MM.1S (cell line): ENCODE data around the gene SORCS2.

Experiments
- DNase-seq: peaks from one replicate; pipeline ENCODE4 v3.0.0-alpha.2; 2015
- H2AFZ ChIP-seq: fragments of 300-600 bp; sonication (generic); 2 replicates; pipeline ENCODE4 v1.6.0; 2016; ENCODE audit warnings: antibody characterized with exemption, low read length
- H3F3A ChIP-seq: fragments of 300-600 bp; sonication (generic); 2 replicates; pipeline ENCODE4 v1.6.1; 2016; ENCODE audit warnings: mild to moderate bottlenecking, antibody characterized with exemption, low read length, moderate library complexity, mixed read lengths; ENCODE audit not compliant: insufficient read depth
- H3K27ac ChIP-seq: fragments of 300-600 bp; sonication (generic); 2 replicates; pipeline ENCODE4 v1.5.1; 2016; ENCODE audit warnings: mild to moderate bottlenecking, low read length
- H3K27me3 ChIP-seq: fragments of 300-600 bp; sonication (generic); replicated peaks from 2 replicates; pipeline ENCODE4 v1.6.0; 2016; ENCODE audit warnings: low read length; ENCODE audit not compliant: insufficient read depth
- H3K36me3 ChIP-seq: fragments of 300-600 bp; sonication (generic); replicated peaks from 2 replicates; pipeline ENCODE4 v1.6.1; 2016; ENCODE audit warnings: mild to moderate bottlenecking, low read length, mixed read lengths; ENCODE audit not compliant: insufficient read depth
- H3K4me1 ChIP-seq: fragments of 300-600 bp; sonication (generic); 2 replicates; pipeline ENCODE4 v1.6.1; 2016; ENCODE audit warnings: low read length, mixed read lengths
- H3K4me2 ChIP-seq: fragments of 300-600 bp; sonication (generic); 2 replicates; pipeline ENCODE4 v1.6.0; 2016; ENCODE audit warnings: low read depth, low read length
- H3K4me3 ChIP-seq: fragments of 300-600 bp; sonication (generic); 2 replicates; pipeline ENCODE4 v1.5.1; 2016; ENCODE audit warnings: low read length, mixed read lengths
- H3K79me2 ChIP-seq: fragments of 300-600 bp; sonication (generic); 2 replicates; pipeline ENCODE4 v1.6.1; 2016; ENCODE audit warnings: mixed run types, low read length, mixed read lengths
- H3K9ac ChIP-seq: fragments of 300-600 bp; sonication (generic); 2 replicates; pipeline ENCODE4 v1.6.1; 2016; ENCODE audit warnings: low read length, mixed read lengths
- H3K9me2 ChIP-seq: fragments of 300-600 bp; sonication (generic); replicated peaks from 2 replicates; pipeline ENCODE4 v1.6.1; 2016; ENCODE audit warnings: mild to moderate bottlenecking, low read length, mixed read lengths; ENCODE audit not compliant: insufficient read depth
- H3K9me3 ChIP-seq: fragments of 300-600 bp; sonication (generic); replicated peaks from 2 replicates; pipeline ENCODE4 v1.6.1; 2016; ENCODE audit warnings: mild to moderate bottlenecking, low read length, mixed read lengths; ENCODE audit not compliant: insufficient read depth
- H4K20me1 ChIP-seq: fragments of 300-600 bp; sonication (generic); 2 replicates; pipeline ENCODE4 v1.6.1; 2016; ENCODE audit warnings: mild to moderate bottlenecking, low read length, moderate library complexity, mixed read lengths; ENCODE audit not compliant: insufficient read depth
- EZH2 ChIP-seq: fragments of 300-600 bp; sonication (generic); optimal IDR thresholded peaks from 2 replicates; pipeline ENCODE3; 2017; ENCODE audit warnings: low read depth, mild to moderate bottlenecking, antibody characterized with exemption, low read length, mixed read lengths
- EZH2phosphoT487 ChIP-seq: fragments of 300-600 bp; sonication (generic); IDR thresholded peaks from 2 replicates; pipeline ENCODE4 v1.6.1; 2018; ENCODE audit warnings: antibody characterized with exemption, low read length
- TF ChIP-seq, protein P1 (sequence below): fragments of 300-600 bp; sonication (generic); IDR thresholded peaks from 2 replicates; pipeline ENCODE4 v1.5.1; 2016; ENCODE audit warnings: antibody characterized with exemption, low read length, mixed read lengths

SORCS2 gene

DNA sequence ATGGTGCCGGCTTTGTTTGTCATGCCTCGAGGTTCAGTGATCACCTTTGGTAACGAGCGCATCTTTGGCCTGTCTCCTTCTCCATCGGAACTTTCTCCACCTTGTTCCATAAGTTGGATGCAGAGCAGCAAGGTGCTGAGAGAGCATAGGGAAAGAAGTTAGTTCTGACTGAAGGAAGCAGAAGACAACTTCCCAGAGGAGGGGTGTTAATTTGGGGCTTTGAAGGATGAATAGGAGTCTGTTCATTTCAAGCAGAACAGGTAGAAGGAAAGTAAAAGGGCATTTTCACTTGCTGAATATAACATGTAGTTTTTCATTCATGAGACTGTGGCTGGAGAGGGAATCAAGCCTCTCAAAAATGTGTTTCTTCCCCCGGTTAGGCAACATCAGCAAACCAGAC is 474.4 kb downstream of the SORCS2 start:
- no peaks in the 10 kb centered on the region for H3F3A ChIP-seq
- no peaks in the 10 kb centered on the region for H3K36me3 ChIP-seq
- no peaks in the 10 kb centered on the region for H3K4me1 ChIP-seq
- TF ChIP-seq, protein P1, sequence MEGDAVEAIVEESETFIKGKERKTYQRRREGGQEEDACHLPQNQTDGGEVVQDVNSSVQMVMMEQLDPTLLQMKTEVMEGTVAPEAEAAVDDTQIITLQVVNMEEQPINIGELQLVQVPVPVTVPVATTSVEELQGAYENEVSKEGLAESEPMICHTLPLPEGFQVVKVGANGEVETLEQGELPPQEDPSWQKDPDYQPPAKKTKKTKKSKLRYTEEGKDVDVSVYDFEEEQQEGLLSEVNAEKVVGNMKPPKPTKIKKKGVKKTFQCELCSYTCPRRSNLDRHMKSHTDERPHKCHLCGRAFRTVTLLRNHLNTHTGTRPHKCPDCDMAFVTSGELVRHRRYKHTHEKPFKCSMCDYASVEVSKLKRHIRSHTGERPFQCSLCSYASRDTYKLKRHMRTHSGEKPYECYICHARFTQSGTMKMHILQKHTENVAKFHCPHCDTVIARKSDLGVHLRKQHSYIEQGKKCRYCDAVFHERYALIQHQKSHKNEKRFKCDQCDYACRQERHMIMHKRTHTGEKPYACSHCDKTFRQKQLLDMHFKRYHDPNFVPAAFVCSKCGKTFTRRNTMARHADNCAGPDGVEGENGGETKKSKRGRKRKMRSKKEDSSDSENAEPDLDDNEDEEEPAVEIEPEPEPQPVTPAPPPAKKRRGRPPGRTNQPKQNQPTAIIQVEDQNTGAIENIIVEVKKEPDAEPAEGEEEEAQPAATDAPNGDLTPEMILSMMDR = no peak
- TF ChIP-seq EZH2phosphoT487 (no peak), EZH2 (no peak)
- H3K27ac ChIP-seq = no peak overlapping the region
- H3K27me3 ChIP-seq = peaks cover 89% of the 10 kb centered on the region
- no peaks in the 10 kb centered on the region for H3K79me2 ChIP-seq
- no peak overlapping the region for H3K4me2 ChIP-seq
- no peaks in the 10 kb centered on the region for H3K9me3 ChIP-seq
- H2AFZ ChIP-seq = no peak overlapping the region
- H3K9ac ChIP-seq = no peak overlapping the region
- no peak for DNase-seq
- H3K4me3 ChIP-seq = no peak overlapping the region
- H3K9me2 ChIP-seq = no peaks in the 10 kb centered on the region
- H4K20me1 ChIP-seq = no peaks in the 10 kb centered on the region

DNA sequence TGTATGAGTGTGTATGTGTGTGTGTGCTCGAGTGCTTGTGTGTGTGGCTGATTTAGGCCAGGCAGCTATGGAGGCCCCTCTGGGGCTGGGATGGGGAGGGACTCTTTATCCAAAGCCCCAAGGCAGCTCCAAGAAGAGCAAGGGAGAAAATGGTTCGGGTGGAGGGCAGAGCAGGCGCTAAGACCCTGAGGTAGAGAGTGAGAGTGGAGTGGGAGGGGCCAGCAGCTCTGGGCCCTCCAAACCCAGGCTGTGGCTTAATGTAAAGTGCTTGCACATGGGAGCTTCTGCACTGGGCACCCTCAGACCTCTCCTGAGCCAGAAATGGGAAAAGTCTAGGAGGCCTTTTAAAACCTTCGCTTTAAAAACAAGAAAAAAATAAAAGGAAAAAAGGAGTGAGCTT is 475.9 kb downstream of the SORCS2 start:
- Histone ChIP-seq H3K36me3 (no peaks in the 10 kb centered on the region), H3F3A (no peaks in the 10 kb centered on the region), H3K27me3 (peaks cover 92% of the 10 kb centered on the region), H3K79me2 (no peaks in the 10 kb centered on the region), H3K9me3 (no peaks in the 10 kb centered on the region), H3K9me2 (no peaks in the 10 kb centered on the region), H3K27ac (no peak overlapping the region), H4K20me1 (no peaks in the 10 kb centered on the region), H3K4me2 (no peak overlapping the region), H2AFZ (no peak overlapping the region), H3K9ac (no peak overlapping the region), H3K4me3 (no peak overlapping the region), H3K4me1 (no peaks in the 10 kb centered on the region)
- DNase-seq = no peak
- TF ChIP-seq, protein P1 = no peak
- TF ChIP-seq EZH2 (no peak), EZH2phosphoT487 (no peak)

DNA sequence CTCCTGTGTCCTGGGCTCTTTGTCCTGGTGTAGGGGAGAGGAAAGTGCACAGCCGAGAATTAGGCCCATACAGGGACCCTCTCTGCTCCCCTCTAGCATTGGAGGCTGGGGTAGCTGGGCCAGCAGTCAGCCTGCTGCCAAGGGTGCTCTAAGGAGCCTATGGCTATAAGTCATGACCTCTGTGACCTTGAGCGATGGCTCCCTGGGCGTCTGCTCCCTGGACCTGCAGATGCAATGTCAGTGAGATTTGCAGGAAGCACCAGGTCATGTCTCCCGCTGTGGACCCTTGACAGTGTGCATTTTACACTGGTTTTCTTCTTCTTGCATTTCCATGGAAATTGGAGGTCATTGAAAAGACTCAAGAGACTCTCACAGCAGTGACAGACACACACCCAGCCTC is 476.5 kb downstream of the SORCS2 start:
- Histone ChIP-seq H3K27me3 (peaks cover 92% of the 10 kb centered on the region), H3K4me1 (no peaks in the 10 kb centered on the region), H3K27ac (no peak overlapping the region), H4K20me1 (no peaks in the 10 kb centered on the region), H3K9me3 (no peaks in the 10 kb centered on the region), H3F3A (no peaks in the 10 kb centered on the region), H3K9me2 (no peaks in the 10 kb centered on the region), H3K4me3 (no peak overlapping the region), H3K9ac (no peak overlapping the region), H3K79me2 (no peaks in the 10 kb centered on the region), H2AFZ (no peak overlapping the region), H3K4me2 (no peak overlapping the region), H3K36me3 (no peaks in the 10 kb centered on the region)
- DNase-seq = no peak
- TF ChIP-seq, protein P1 = no peak
- TF ChIP-seq EZH2 = no peak
- TF ChIP-seq EZH2phosphoT487 = no peak
